ENCODE results near the gene OSBPL5.

The OSBPL5 gene

DNA sequence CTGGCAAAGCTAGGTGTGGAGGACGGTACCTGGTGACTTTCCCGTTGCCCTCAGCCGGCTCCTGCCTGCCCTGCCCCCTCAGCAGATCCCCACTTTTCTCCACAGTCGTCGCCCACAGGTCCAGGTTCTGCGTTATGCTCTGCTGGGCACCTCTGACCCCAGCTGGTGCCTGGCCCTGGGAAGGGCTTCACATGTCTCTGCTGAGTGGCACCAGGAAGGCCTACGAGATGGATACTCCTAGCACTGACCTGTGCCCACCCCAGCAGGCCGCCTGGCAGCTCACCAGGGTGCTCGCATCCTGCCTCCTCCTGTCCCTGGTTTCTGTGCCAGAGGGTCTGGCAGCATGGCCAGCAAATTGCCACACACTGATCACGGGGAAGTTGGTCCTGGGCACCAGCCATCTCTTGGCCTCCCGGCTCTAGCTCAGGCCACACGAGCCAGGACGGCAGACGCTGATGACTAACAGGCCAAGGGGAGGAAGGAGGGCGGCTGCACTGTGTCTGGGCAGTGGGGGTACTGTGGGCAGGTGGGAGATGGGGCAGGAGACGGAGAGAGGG is 121.7 kb downstream of the OSBPL5 start:
- Histone ChIP-seq H3K9me2 (replicated peaks; ENCODE audit: control insufficient read depth, low read length) (no peaks in the 10 kb centered on the region), H3K79me2 (ENCODE audit: control insufficient read depth, low read length) (peaks cover 63% of the 10 kb centered on the region), H3K9me3 (ENCODE audit: control insufficient read depth, insufficient read depth, low read length) (no peaks in the 10 kb centered on the region), H3K4me3 (ENCODE audit: low read length) (no peak overlapping the region), H3K4me1 (ENCODE audit: control insufficient read depth, low read length) (peaks cover 4% of the 10 kb centered on the region), H3K4me2 (ENCODE audit: low read length) (no peak overlapping the region), H3K27me3 (ENCODE audit: control insufficient read depth, low read length) (no peaks in the 10 kb centered on the region), H4K20me1 (ENCODE audit: control insufficient read depth, insufficient read depth, low read depth, low read length) (0 out of 2 replicates have a peak, but pooled peaks cover under 1% of the 10 kb centered on the region), H3F3A (ENCODE audit: control insufficient read depth, insufficient read depth) (no peaks in the 10 kb centered on the region), H3K36me3 (ENCODE audit: control insufficient read depth, low read length) (peaks cover 70% of the 10 kb centered on the region), H3K27ac (ENCODE audit: low read depth, low read length) (no peak overlapping the region)
- TF ChIP-seq EZH2phosphoT487 (IDR thresholded peaks at IDR 0.05; ENCODE audit: borderline replicate concordance, low read length): no peak
- TF ChIP-seq, protein P1, sequence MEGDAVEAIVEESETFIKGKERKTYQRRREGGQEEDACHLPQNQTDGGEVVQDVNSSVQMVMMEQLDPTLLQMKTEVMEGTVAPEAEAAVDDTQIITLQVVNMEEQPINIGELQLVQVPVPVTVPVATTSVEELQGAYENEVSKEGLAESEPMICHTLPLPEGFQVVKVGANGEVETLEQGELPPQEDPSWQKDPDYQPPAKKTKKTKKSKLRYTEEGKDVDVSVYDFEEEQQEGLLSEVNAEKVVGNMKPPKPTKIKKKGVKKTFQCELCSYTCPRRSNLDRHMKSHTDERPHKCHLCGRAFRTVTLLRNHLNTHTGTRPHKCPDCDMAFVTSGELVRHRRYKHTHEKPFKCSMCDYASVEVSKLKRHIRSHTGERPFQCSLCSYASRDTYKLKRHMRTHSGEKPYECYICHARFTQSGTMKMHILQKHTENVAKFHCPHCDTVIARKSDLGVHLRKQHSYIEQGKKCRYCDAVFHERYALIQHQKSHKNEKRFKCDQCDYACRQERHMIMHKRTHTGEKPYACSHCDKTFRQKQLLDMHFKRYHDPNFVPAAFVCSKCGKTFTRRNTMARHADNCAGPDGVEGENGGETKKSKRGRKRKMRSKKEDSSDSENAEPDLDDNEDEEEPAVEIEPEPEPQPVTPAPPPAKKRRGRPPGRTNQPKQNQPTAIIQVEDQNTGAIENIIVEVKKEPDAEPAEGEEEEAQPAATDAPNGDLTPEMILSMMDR (IDR thresholded peaks at IDR 0.05; ENCODE audit: low read depth, low read length, poor library complexity, severe bottlenecking): no peak

DNA sequence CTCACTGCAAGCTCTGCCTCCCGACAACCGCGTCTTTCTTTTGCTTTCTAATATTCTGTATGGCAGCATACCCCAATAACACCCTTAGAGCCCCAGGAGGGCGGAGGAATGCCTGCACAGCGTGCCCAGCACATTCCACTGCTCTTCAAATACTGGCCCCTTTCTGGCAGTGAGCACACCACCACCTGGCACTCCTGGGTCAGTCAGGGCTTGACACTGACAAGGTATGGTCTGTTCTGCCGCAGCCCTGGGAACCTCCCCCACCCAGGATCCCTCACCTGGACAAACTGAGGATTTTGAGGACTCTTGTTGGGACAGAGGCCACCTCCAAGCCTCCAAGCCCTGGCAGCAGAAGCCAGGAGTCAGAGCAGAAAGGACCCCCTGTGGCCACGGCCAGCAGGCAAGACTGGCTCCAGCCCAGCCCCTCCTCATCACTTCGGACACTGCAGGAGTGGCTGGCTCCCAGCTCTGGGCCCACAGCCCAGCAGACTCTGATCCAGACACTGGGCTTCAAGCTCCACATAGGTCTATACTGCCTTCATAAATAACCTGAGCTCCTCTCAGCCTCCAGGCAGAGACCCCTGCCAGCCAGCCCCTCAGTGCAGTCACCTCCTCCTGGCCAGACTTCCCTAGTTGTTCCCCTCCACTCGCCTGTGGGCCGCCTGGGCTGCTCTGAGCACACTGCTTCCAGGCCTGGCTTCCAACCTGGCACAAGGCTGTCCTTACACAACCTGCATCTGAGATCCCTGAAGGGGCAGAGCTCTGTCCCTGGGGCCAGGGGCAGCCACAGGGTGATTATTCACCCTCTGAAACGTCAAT is 122.4 kb downstream of the OSBPL5 start:
- no peaks in the 10 kb centered on the region for H3K9me3 ChIP-seq (ENCODE audit: control insufficient read depth, insufficient read depth, low read length)
- no peaks in the 10 kb centered on the region for H3K27me3 ChIP-seq (ENCODE audit: control insufficient read depth, low read length)
- peaks cover 8% of the 10 kb centered on the region for H3K4me1 ChIP-seq (ENCODE audit: control insufficient read depth, low read length)
- peaks cover 74% of the 10 kb centered on the region for H3K36me3 ChIP-seq (ENCODE audit: control insufficient read depth, low read length)
- H3K79me2 ChIP-seq (ENCODE audit: control insufficient read depth, low read length): peaks cover 56% of the 10 kb centered on the region
- TF ChIP-seq EZH2phosphoT487 (IDR thresholded peaks at IDR 0.05; ENCODE audit: borderline replicate concordance, low read length): no peak
- TF ChIP-seq, protein P1 (IDR thresholded peaks at IDR 0.05; ENCODE audit: low read depth, low read length, poor library complexity, severe bottlenecking): no peak
- no peak overlapping the region for H3K4me2 ChIP-seq (ENCODE audit: low read length)
- H4K20me1 ChIP-seq (ENCODE audit: control insufficient read depth, insufficient read depth, low read depth, low read length): no peaks in the 10 kb centered on the region
- 0 out of 2 replicates have a peak, but pooled peaks cover 5% of the 10 kb centered on the region for H3F3A ChIP-seq (ENCODE audit: control insufficient read depth, insufficient read depth)
- H3K4me3 ChIP-seq (ENCODE audit: low read length): no peak overlapping the region
- H3K27ac ChIP-seq (ENCODE audit: low read depth, low read length): no peak overlapping the region
- no peaks in the 10 kb centered on the region for H3K9me2 ChIP-seq (replicated peaks; ENCODE audit: control insufficient read depth, low read length)

DNA sequence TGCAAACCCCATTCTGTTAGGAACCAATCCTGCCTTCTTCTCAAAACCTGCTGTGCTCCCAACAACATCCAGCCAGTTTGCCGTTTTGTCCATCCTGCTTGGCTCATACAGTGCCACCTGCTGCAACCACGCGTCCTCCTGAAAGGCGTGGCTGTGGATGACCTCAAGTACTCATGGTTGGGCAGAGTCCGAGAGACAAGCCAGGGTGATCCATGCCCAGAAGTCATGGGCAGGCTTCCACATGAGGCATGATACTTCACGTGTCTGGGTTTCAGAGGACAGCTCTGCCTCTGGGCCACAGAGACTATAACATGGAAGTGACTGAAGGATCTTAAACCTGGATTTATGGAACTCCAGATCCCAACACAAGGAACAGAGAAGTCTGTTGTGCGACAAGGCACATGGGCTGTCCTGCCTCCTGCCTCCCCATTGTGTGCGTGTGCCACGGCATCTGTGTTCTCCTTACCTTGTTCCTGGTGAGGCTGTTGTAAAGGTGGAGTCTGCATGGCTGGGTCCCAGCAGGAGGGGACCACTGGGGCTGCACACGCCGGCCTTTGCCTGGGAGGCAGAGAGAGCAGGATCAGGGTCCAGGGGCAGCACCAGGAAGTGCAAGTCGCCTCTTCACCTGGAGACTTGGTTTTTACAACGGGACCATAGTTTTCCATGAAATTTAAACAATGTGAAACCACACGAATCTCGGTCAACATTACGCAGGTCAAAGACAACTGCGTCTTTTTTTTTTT is 123.2 kb downstream of the OSBPL5 start:
- Histone ChIP-seq H3K36me3 (ENCODE audit: control insufficient read depth, low read length) (peaks cover 77% of the 10 kb centered on the region), H3K79me2 (ENCODE audit: control insufficient read depth, low read length) (peaks cover 52% of the 10 kb centered on the region)

More for the DNA sequence above, 123.2 kb downstream of the OSBPL5 start:
- H3K4me2 ChIP-seq (ENCODE audit: low read length): no peak overlapping the region
- H3K9me2 ChIP-seq (replicated peaks; ENCODE audit: control insufficient read depth, low read length): no peaks in the 10 kb centered on the region
- peaks cover 16% of the 10 kb centered on the region for H3K4me1 ChIP-seq (ENCODE audit: control insufficient read depth, low read length)
- H3K27me3 ChIP-seq (ENCODE audit: control insufficient read depth, low read length): no peaks in the 10 kb centered on the region
- no peaks in the 10 kb centered on the region for H4K20me1 ChIP-seq (ENCODE audit: control insufficient read depth, insufficient read depth, low read depth, low read length)
- no peaks in the 10 kb centered on the region for H3K9me3 ChIP-seq (ENCODE audit: control insufficient read depth, insufficient read depth, low read length)
- no peak overlapping the region for H3K4me3 ChIP-seq (ENCODE audit: low read length)
- no peak for TF ChIP-seq EZH2phosphoT487 (IDR thresholded peaks at IDR 0.05; ENCODE audit: borderline replicate concordance, low read length)
- TF ChIP-seq, protein P1 (IDR thresholded peaks at IDR 0.05; ENCODE audit: low read depth, low read length, poor library complexity, severe bottlenecking): no peak
- peaks cover 8% of the 10 kb centered on the region for H3F3A ChIP-seq (ENCODE audit: control insufficient read depth, insufficient read depth)
- H3K27ac ChIP-seq (ENCODE audit: low read depth, low read length): no peak overlapping the region
